Prostate gland (tissue), 2 donors: Measurements from ENCODE around the gene SLC25A27. TPM values are rescaled to one million over a fixed set of nuclear protein-coding genes. Genes with fewer than 3 reads are reported as not detected.

Experiments
- DNase-seq: peaks from one replicate; pipeline ENCODE4 v3.0.0-alpha.2; 2019; ENCODE audit warnings: low spot score
- H3K27ac ChIP-seq, 2 donors: fragments of 200-600 bp; sonication (generic); 2 replicates each; pipeline ENCODE4 v1.5.1; 2017 to 2019
- H3K27me3 ChIP-seq: fragments of 200-600 bp; sonication (generic); replicated peaks from 2 replicates; pipeline ENCODE4 v1.5.1; 2019; ENCODE audit not compliant: insufficient read depth
- H3K36me3 ChIP-seq, 2 donors: fragments of 200-600 bp; sonication (generic); 1 replicate in 1 of 2; 2 replicates in 1 of 2; pipeline versions ENCODE4 v1.5.1 to v1.8.1; 2017 to 2019
- H3K4me1 ChIP-seq: fragments of 200-600 bp; sonication (generic); replicated peaks from 2 replicates; pipeline ENCODE4 v1.5.1; 2019
- H3K4me3 ChIP-seq, 2 donors: fragments of 200-600 bp; sonication (generic); 2 replicates each; pipeline ENCODE4 v1.5.1; 2017 to 2019
- H3K9me3 ChIP-seq: fragments of 200-600 bp; sonication (generic); 2 replicates; pipeline ENCODE4 v1.5.1; 2017
- CTCF ChIP-seq, 4 experiments: fragments of 200-600 bp in 2 of 4; fragments of 450-650 bp in 2 of 4; sonication (generic) in 2 of 4; IDR thresholded peaks; 1 replicate in 3 of 4; 2 replicates in 1 of 4; pipeline ENCODE4 v1.5.1; 2016 to 2019; ENCODE audit warnings: antibody characterized with exemption in 4 of 4, mild to moderate bottlenecking in 2 of 4, moderate library complexity in 2 of 4
- POLR2A ChIP-seq: fragments of 450-650 bp; IDR thresholded peaks from one replicate; pipeline ENCODE4 v1.6.1; 2016; ENCODE audit warnings: antibody characterized with exemption, mild to moderate bottlenecking
- POLR2AphosphoS5 ChIP-seq: sonication (generic); formaldehyde crosslinking; IDR thresholded peaks from one replicate; pipeline ENCODE4 v1.6.1; 2017; ENCODE audit warnings: antibody characterized with exemption
- WGBS: methylation state at CpG from one replicate; pipeline ENCODE4 v1.1.5; 2018; 5-methylcytosine and 5-hydroxymethylcytosine counted together
- intact Hi-C: fragments of 100-400 bp; cut with DNase I; formaldehyde crosslinking; loops from one replicate; pipeline ENCODE4 v1.14.2; 2022
- total RNA-seq, 2 donors: library from RNA; depleted of rRNA; stranded (reverse); fragments of >200 nt; gene quantifications; one replicate each; pipeline ENCODE4 v1.1.0, GENCODE V29; 2016

SLC25A27 gene
- total RNA-seq, 2 donors from 2014 or later = 33.7 to 43.7 TPM

DNA sequence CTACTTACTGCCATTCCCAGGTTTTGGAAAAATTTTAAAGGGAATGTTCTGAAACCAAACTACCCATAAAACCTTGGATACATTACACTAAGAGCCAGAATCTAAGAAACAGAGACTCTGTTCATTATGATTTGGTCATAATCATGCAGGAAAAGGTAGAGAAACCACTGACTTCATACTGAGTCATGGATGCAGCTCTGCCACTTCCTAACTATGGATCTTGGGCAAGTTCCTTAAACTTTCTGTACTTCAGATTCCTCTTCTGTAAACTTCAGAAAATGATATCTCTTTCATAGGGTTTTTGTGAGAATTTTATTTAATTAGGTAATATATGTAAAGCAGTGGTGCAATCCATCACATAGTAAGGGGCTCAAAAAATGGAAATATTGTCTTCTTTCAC, 62.4 kb downstream of the SLC25A27 start:
- no peak overlapping the region for H3K4me3 ChIP-seq
- no peaks in the 10 kb centered on the region for H3K4me1 ChIP-seq
- TF ChIP-seq CTCF (IDR thresholded peaks at IDR 0.05) = no peak
- TF ChIP-seq POLR2A = no peak
- TF ChIP-seq POLR2AphosphoS5 = no peak
- intact Hi-C loops = no loop called here
- no peaks in the 10 kb centered on the region for H3K27me3 ChIP-seq
- no peak for DNase-seq
- H3K36me3 ChIP-seq = no peaks in the 10 kb centered on the region
- no peaks in the 10 kb centered on the region for H3K9me3 ChIP-seq
- H3K27ac ChIP-seq = no peak overlapping the region

DNA sequence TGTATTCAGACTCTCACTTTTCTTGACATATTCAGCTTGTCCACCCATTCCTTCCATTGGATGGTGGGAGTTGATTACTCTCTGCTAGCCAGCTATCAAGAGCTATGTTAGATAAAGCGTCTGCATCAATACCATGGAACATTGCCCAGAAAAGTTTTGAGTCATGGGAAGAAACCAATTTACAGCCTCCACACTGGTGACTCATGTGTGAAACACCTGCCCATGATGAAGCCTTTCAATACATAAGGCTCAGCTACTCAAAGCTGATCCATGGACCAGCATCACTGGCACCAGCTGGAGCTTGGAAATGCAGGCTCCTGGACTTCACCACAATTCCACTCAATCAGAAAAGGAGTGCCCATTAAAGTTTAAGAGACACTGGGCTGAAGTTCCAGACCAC, 66.3 kb downstream of the SLC25A27 start:
- Histone ChIP-seq H3K36me3 (no peaks in the 10 kb centered on the region), H3K27me3 (no peaks in the 10 kb centered on the region), H3K4me1 (no peaks in the 10 kb centered on the region), H3K27ac (no peak overlapping the region), H3K9me3 (no peaks in the 10 kb centered on the region), H3K4me3 (no peak overlapping the region)
- 86% methylated on average over 1 of the region's 1 CpG for WGBS
- intact Hi-C loops = no loop called here
- no peak for DNase-seq
- TF ChIP-seq CTCF (IDR thresholded peaks at IDR 0.05) = no peak
- no peak for TF ChIP-seq POLR2AphosphoS5
- TF ChIP-seq POLR2A = no peak

- TF ChIP-seq POLR2A = no peak
- TF ChIP-seq POLR2AphosphoS5 = no peak
- TF ChIP-seq CTCF (IDR thresholded peaks at IDR 0.05) = no peak
- H3K4me3 ChIP-seq = no peak overlapping the region
- H3K27me3 ChIP-seq = no peaks in the 10 kb centered on the region
- 100% methylated on average over 1 of the region's 1 CpG for WGBS
- H3K4me1 ChIP-seq = no peaks in the 10 kb centered on the region
- H3K27ac ChIP-seq = no peak overlapping the region
- no peak for DNase-seq
- H3K9me3 ChIP-seq = no peaks in the 10 kb centered on the region
- intact Hi-C loops = no loop called here
- H3K36me3 ChIP-seq = no peaks in the 10 kb centered on the region
Measured at GRCh38 chr6:46720401-46720800, 67.6 kb downstream of the SLC25A27 start.

Other genes starting within 250 kb of the SLC25A27 start
- 10 to 100 TPM; 12.3 to 14.2 TPM for gene RCAN2, start 161.5 kb upstream of the SLC25A27 start, total RNA-seq
- 10 to 100 TPM; 17.6 to 31.2 TPM for gene CYP39A1, start 157 bp upstream of the SLC25A27 start, total RNA-seq
- gene TDRD6, start 34.9 kb downstream of the SLC25A27 start, total RNA-seq = 10 to 100 TPM in 1 of 2 donors, under 1 TPM in 1; 0.91 to 13.0 TPM
- gene PLA2G7, start 82.4 kb downstream of the SLC25A27 start, total RNA-seq = 10 to 100 TPM in 1 of 2 donors, 1 to 10 TPM in 1; 6.2 to 38.2 TPM
- not detected for gene ANKRD66, start 94.0 kb downstream of the SLC25A27 start, total RNA-seq
- gene MEP1A, start 140.4 kb downstream of the SLC25A27 start, total RNA-seq = under 1 TPM in 1 of 2 donors, not detected in 1; 0.34 TPM